ENCODE data around the gene MX2. TPM values are rescaled to one million over a fixed set of nuclear protein-coding genes. Genes with fewer than 3 reads are reported as not detected.
"Not testable (repeated sequence)": the region's sequence is repeated elsewhere in the genome, so short reads cannot be mapped to it uniquely, and the experiment has no call there.

The MX2 gene
- total RNA-seq, 1 donor from 2014 or later, result 6.1 TPM

GRCh38 chr21:41403966-41404365 is 42.1 kb downstream of the MX2 start:
- Mint-ChIP-seq H3K4me1 (ENCODE audit: low read depth) (no peaks in the 10 kb centered on the region), H3K27ac (no peak overlapping the region)
- intact Hi-C loops (cut with micrococcal nuclease), result no loop called here

DNA sequence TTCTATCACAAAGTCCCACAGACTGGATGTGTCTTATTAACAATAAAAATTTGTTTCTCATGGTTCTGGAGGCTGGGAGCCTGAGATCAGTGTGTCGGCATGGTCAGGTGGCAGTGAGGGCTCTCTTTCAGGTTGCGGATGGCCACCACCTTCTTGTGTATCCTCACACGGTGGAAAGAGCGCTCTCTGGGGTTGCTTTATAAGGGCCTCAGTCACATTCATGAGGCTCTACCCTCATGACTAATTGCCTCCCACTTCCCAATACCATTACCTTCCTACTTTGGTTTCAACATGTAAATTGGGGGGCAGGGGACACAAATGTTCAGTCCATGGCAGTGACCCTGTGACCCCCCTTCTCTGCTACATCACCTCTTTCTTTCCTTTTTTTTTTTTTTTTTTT is 43.5 kb downstream of the MX2 start:
- no peak overlapping the region for H3K4me3 Mint-ChIP-seq (ENCODE audit: low read depth)
- no peaks in the 10 kb centered on the region for H3K4me1 Mint-ChIP-seq (ENCODE audit: low read depth)
- H3K36me3 Mint-ChIP-seq (ENCODE audit: low read depth), result peaks cover 30% of the 10 kb centered on the region
- H3K27me3 Mint-ChIP-seq (ENCODE audit: low read depth), result no peaks in the 10 kb centered on the region
- no peaks in the 10 kb centered on the region for H3K9me3 Mint-ChIP-seq
- no peak for DNase-seq (ENCODE audit: low spot score)
- intact Hi-C loops (cut with micrococcal nuclease), result no loop called here
- no peak overlapping the region for H3K27ac Mint-ChIP-seq

More at GRCh38 chr21:41403966-41404365, 42.1 kb downstream of the MX2 start:
- Mint-ChIP-seq H3K27me3 (ENCODE audit: low read depth) (no peaks in the 10 kb centered on the region), H3K9me3 (no peaks in the 10 kb centered on the region), H3K36me3 (ENCODE audit: low read depth) (peaks cover 21% of the 10 kb centered on the region), H3K4me3 (ENCODE audit: low read depth) (no peak overlapping the region)
- DNase-seq (ENCODE audit: low spot score), result no peak

DNA sequence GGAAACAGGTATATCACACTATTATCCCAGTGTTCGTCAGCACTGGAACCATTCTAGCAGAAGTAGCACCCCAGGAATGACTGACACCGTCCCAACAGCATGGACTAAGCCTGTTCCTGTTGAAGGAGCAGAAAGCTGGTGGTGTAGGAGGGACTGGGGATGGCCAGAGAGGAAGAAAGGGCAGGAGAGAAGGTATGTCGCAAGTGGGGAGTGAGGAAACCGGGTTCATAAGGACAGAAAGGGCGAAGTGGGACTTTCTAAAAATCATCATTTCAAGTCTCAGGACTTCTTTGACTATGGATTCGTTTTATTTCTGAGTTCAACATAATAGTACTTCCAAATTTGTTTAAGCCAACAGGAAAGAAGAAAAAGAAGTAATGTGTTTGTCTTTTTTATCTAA is 44.5 kb downstream of the MX2 start:
- H3K36me3 Mint-ChIP-seq (ENCODE audit: low read depth), result peaks cover 27% of the 10 kb centered on the region
- H3K27ac Mint-ChIP-seq, result no peak overlapping the region
- intact Hi-C loops (cut with micrococcal nuclease), result no loop called here
- H3K9me3 Mint-ChIP-seq, result no peaks in the 10 kb centered on the region
- H3K4me1 Mint-ChIP-seq (ENCODE audit: low read depth), result no peaks in the 10 kb centered on the region
- no peak overlapping the region for H3K4me3 Mint-ChIP-seq (ENCODE audit: low read depth)
- DNase-seq (ENCODE audit: low spot score), result no peak
- no peaks in the 10 kb centered on the region for H3K27me3 Mint-ChIP-seq (ENCODE audit: low read depth)

- H3K4me1 Mint-ChIP-seq (ENCODE audit: low read depth), result peaks cover 5% of the 10 kb centered on the region
- no peak overlapping the region for H3K27ac Mint-ChIP-seq
- intact Hi-C loops (cut with micrococcal nuclease), result no loop called here
- H3K9me3 Mint-ChIP-seq, result peaks cover under 1% of the 10 kb centered on the region
- H3K36me3 Mint-ChIP-seq (ENCODE audit: low read depth), result peaks cover 32% of the 10 kb centered on the region
- peaks cover 10% of the 10 kb centered on the region for H3K27me3 Mint-ChIP-seq (ENCODE audit: low read depth)
- no peak for DNase-seq (ENCODE audit: low spot score)
- H3K4me3 Mint-ChIP-seq (ENCODE audit: low read depth), result no peak overlapping the region
These were observed 46.0 kb downstream of the MX2 start for GRCh38 chr21:41407541-41408460.

DNA sequence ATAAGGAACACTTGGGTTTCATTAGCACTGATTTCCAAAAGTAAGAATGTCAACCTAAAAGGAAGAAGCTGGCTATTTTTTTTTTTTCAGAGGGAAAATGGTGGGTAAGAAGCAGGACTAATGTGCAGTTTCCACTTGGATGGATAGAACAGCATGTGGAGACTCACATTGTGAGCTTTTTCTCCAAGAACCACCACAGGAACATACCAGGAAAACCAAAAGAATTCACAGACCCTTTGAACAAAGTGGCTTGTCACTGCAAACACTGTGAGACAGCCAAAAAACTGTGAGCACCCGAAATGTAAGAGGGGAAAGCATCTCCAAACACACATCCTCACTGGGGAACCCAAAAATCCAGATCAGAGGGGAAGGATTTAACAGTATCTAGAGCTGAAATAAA is 48.5 kb downstream of the MX2 start:
- Mint-ChIP-seq H3K27ac (no peak overlapping the region), H3K27me3 (ENCODE audit: low read depth) (peaks cover 33% of the 10 kb centered on the region), H3K4me1 (ENCODE audit: low read depth) (peaks cover 5% of the 10 kb centered on the region), H3K4me3 (ENCODE audit: low read depth) (no peak overlapping the region), H3K9me3 (peaks cover 5% of the 10 kb centered on the region), H3K36me3 (ENCODE audit: low read depth) (peaks cover 28% of the 10 kb centered on the region)
- intact Hi-C loops (cut with micrococcal nuclease), result no loop called here
- DNase-seq (ENCODE audit: low spot score), result no peak

DNA sequence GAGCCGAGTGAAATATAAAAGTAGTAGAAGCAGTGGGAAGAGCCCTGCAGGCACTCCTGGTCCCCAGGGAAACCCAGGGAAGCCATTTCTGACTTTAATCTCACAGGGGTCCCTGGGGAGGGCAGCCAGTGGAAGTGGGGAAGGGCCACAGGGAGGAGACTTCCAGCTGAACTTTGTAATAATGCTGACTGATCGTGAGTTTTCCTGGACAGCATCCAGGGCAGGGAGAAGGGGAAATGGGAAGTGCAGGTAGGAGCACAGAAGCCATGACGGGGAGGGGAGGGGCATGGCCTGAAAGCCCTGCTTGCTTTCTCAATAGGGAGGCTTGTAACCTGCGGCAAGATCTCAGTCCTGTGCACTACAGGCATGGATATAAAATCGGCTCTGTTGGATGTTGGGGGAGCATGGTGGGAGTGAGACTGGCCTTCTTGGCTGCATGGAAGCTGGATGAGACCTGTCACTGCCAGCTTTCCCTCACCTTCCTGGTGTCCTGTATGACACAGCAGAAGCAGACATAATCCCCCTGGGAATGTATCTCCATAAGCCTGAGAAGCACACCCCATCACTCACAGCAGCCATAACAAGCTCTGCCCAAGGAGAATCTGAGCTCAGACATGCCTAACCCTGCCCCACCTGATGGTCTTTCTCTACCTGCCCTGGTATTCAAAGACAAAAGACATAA is 49.1 kb downstream of the MX2 start:
- intact Hi-C loops (cut with micrococcal nuclease), result no loop called here
- H3K4me3 Mint-ChIP-seq (ENCODE audit: low read depth), result no peak overlapping the region
- H3K36me3 Mint-ChIP-seq (ENCODE audit: low read depth), result peaks cover 28% of the 10 kb centered on the region

DNA sequence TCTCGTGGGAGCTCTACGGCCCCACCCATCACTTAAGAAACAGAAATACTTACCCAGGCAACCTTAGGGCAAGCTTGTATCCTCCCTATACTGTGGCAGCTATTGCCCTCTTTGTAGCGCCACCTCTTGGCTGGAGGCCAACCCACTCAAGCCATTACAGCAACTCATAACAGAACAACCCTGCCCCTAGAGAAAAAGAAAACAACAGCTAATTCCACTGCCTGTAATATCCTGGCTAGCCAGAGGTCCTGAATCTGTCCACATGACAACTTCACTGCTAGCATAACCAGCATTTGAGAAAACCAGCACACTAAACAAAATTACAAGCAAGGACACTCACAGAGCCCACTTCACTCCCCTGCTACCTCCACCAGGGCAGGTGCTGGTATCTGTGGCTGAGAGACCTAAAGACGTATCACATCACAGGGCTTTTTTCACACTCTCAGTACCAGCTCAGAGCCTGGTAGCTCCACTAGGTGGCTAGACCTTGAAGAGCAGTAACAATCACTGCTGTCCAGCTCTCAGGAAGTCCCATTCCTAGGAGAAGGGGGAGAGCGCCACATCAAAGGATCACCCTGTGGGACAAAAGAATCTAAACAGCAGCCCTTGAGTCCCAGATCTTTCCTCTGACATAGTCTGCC is 49.7 kb downstream of the MX2 start:
- Mint-ChIP-seq H3K36me3 (ENCODE audit: low read depth) (peaks cover 25% of the 10 kb centered on the region), H3K4me1 (ENCODE audit: low read depth) (peaks cover 5% of the 10 kb centered on the region), H3K27ac (no peak overlapping the region), H3K9me3 (peaks cover 5% of the 10 kb centered on the region), H3K4me3 (ENCODE audit: low read depth) (no peak overlapping the region), H3K27me3 (ENCODE audit: low read depth) (peaks cover 39% of the 10 kb centered on the region)
- DNase-seq (ENCODE audit: low spot score), result no peak
- intact Hi-C loops (cut with micrococcal nuclease), result no loop called here

More for the DNA sequence above, 49.1 kb downstream of the MX2 start:
- Mint-ChIP-seq H3K27ac (no peak overlapping the region), H3K9me3 (peaks cover 5% of the 10 kb centered on the region), H3K4me1 (ENCODE audit: low read depth) (peaks cover 5% of the 10 kb centered on the region), H3K27me3 (ENCODE audit: low read depth) (peaks cover 37% of the 10 kb centered on the region)
- no peak for DNase-seq (ENCODE audit: low spot score)

DNA sequence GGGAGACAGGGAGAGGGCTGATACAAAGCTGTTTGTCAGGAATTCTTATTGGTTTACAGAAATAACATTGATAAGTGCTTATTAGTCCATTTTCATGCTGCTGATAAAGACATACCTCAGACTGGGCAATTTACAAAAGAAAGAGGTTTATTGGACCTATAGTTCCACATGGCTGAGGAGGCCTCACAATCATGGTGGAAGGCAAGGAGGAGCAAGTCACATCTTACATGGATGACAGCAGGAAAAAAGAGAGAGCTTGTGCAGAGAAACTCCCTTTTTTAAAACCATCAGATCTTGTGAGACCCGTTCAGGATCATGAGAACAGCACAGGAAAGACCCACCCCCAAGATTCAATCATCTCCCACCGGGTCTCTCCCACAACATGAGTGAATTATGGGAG is 55.7 kb downstream of the MX2 start:
- H3K9me3 Mint-ChIP-seq; DNase-seq (ENCODE audit: low spot score); H3K36me3 Mint-ChIP-seq (ENCODE audit: low read depth); intact Hi-C loops (cut with micrococcal nuclease); H3K4me3 Mint-ChIP-seq (ENCODE audit: low read depth); H3K27ac Mint-ChIP-seq: not testable (repeated sequence)
- H3K27me3 Mint-ChIP-seq (ENCODE audit: low read depth), result peaks cover 32% of the 10 kb centered on the region
- H3K4me1 Mint-ChIP-seq (ENCODE audit: low read depth), result peaks cover 19% of the 10 kb centered on the region

- intact Hi-C loops (cut with micrococcal nuclease), result no loop called here
- peaks cover 23% of the 10 kb centered on the region for H3K27me3 Mint-ChIP-seq (ENCODE audit: low read depth)
- H3K27ac Mint-ChIP-seq, result no peak overlapping the region
- H3K4me3 Mint-ChIP-seq (ENCODE audit: low read depth), result no peak overlapping the region
- H3K36me3 Mint-ChIP-seq (ENCODE audit: low read depth), result no peaks in the 10 kb centered on the region
- peaks cover 27% of the 10 kb centered on the region for H3K4me1 Mint-ChIP-seq (ENCODE audit: low read depth)
- H3K9me3 Mint-ChIP-seq, result no peaks in the 10 kb centered on the region
- DNase-seq (ENCODE audit: low spot score), result no peak
These were observed 56.6 kb downstream of the MX2 start for GRCh38 chr21:41418393-41418792.

- H3K27ac Mint-ChIP-seq, result no peak overlapping the region
- H3K27me3 Mint-ChIP-seq (ENCODE audit: low read depth), result peaks cover 18% of the 10 kb centered on the region
- H3K4me1 Mint-ChIP-seq (ENCODE audit: low read depth), result peaks cover 33% of the 10 kb centered on the region
- H3K4me3 Mint-ChIP-seq (ENCODE audit: low read depth), result no peak overlapping the region
- intact Hi-C loops (cut with micrococcal nuclease), result no loop called here
- H3K36me3 Mint-ChIP-seq (ENCODE audit: low read depth), result no peaks in the 10 kb centered on the region
- H3K9me3 Mint-ChIP-seq, result no peaks in the 10 kb centered on the region
- no peak for DNase-seq (ENCODE audit: low spot score)
These were observed 57.3 kb downstream of the MX2 start for GRCh38 chr21:41418956-41419680.

GRCh38 chr21:41419921-41420862 is 58.4 kb downstream of the MX2 start:
- peaks cover 7% of the 10 kb centered on the region for H3K27me3 Mint-ChIP-seq (ENCODE audit: low read depth)
- DNase-seq (ENCODE audit: low spot score), result peak; percentile 42
- no peaks in the 10 kb centered on the region for H3K9me3 Mint-ChIP-seq
- peak overlapping the region; percentile 83 for H3K4me3 Mint-ChIP-seq (ENCODE audit: low read depth)
- H3K36me3 Mint-ChIP-seq (ENCODE audit: low read depth), result no peaks in the 10 kb centered on the region
- H3K4me1 Mint-ChIP-seq (ENCODE audit: low read depth), result peaks cover 41% of the 10 kb centered on the region
- peak overlapping the region; percentile 74 for H3K27ac Mint-ChIP-seq
- intact Hi-C loops (cut with micrococcal nuclease), result no loop called here

Data from activated T-helper 2 cell treated with anti-CD3 and anti-CD28 coated beads, Interferon-gamma antibody, Interleukin-2, Interleukin-4, amounts not matched to agents 10 μg/mL and 5 μg/mL and 100 μg/mL, durations not matched to agents 14 hours and 24 hours and 36 hours (primary cell).